DND-41 (cell line): ENCODE measurements around the gene PRKAR2A.
A peak's percentile ranks its signal among the peaks of the same experiment; 100 is the strongest.
"Not testable (repeated sequence)": the region's sequence is repeated elsewhere in the genome, so short reads cannot be mapped to it uniquely, and the experiment has no call there.

Source experiments
- ATAC-seq: fragments of 200-7000 bp; cut with Tn5 transposase; 3 replicates; pipeline ENCODE4 v1.9.1; 2021; ENCODE audit warnings: low read depth; ENCODE audit not compliant: insufficient read depth
- DNase-seq: peaks from one replicate; pipeline ENCODE4 v3.0.0-alpha.2; 2020
- H2AFZ ChIP-seq: 2 replicates; pipeline ENCODE4 v1.6.0; 2012; ENCODE audit warnings: low read depth, low read length
- H3K27ac ChIP-seq: 2 replicates; pipeline ENCODE4 v1.5.1; 2012; ENCODE audit warnings: low read length, inconsistent platforms
- H3K27me3 ChIP-seq: fragments of 200-600 bp; sonication (generic); 2 replicates; pipeline ENCODE4 v1.6.0; 2012; ENCODE audit warnings: low read length, mild to moderate bottlenecking, inconsistent platforms; ENCODE audit not compliant: insufficient read depth, poor library complexity
- H3K36me3 ChIP-seq: 2 replicates; pipeline ENCODE4 v1.5.1; 2012; ENCODE audit warnings: low read length, inconsistent platforms; ENCODE audit not compliant: insufficient read depth
- H3K4me1 ChIP-seq: 2 replicates; pipeline ENCODE4 v1.5.1; 2012; ENCODE audit warnings: mild to moderate bottlenecking, low read length; ENCODE audit not compliant: insufficient read depth
- H3K4me2 ChIP-seq: 2 replicates; pipeline ENCODE4 v1.6.0; 2012; ENCODE audit warnings: mild to moderate bottlenecking, moderate library complexity, low read length, inconsistent platforms; ENCODE audit not compliant: insufficient read depth
- H3K4me3 ChIP-seq, 2 experiments: fragments of 200-600 bp in 1 of 2; shearing (Covaris generic) in 1 of 2; 2 replicates each; pipeline ENCODE4 v1.5.1; 2012 to 2016; ENCODE audit warnings: inconsistent platforms in 2 of 2, low read length in 2 of 2, mild to moderate bottlenecking in 2 of 2, low read depth in 1 of 2, moderate library complexity in 1 of 2
- H3K79me2 ChIP-seq: 2 replicates; pipeline ENCODE4 v1.6.0; 2012; ENCODE audit warnings: low read length, inconsistent platforms; ENCODE audit not compliant: insufficient read depth
- H3K9ac ChIP-seq: 2 replicates; pipeline ENCODE4 v1.6.0; 2012; ENCODE audit warnings: low read depth, mild to moderate bottlenecking, inconsistent platforms, low read length, moderate library complexity
- H3K9me3 ChIP-seq: 2 replicates; pipeline ENCODE4 v1.5.1; 2012; ENCODE audit warnings: low read length, moderate library complexity, mild to moderate bottlenecking, inconsistent platforms; ENCODE audit not compliant: insufficient read depth, severe bottlenecking
- H4K20me1 ChIP-seq: 2 replicates; pipeline ENCODE4 v1.6.0; 2012; ENCODE audit warnings: low read length; ENCODE audit not compliant: insufficient read depth
- EZH2 ChIP-seq: IDR thresholded peaks from 3 replicates; pipeline ENCODE4 v1.6.1; 2012; ENCODE audit warnings: borderline replicate concordance, low read depth, mild to moderate bottlenecking, moderate library complexity, low read length, inconsistent platforms; ENCODE audit not compliant: severe bottlenecking
- TF ChIP-seq, protein P1 (sequence below): IDR thresholded peaks from 2 replicates; pipeline ENCODE4 v1.5.1; 2012; ENCODE audit warnings: borderline replicate concordance, low read length, moderate library complexity, mild to moderate bottlenecking; ENCODE audit not compliant: poor library complexity, severe bottlenecking; ENCODE audit errors: extremely low read depth

Gene PRKAR2A

GRCh38 chr3:48795997-48796732, 51.5 kb downstream of the PRKAR2A start:
- H3K27me3 ChIP-seq: no peaks in the 10 kb centered on the region
- no peaks in the 10 kb centered on the region for H3K36me3 ChIP-seq
- H4K20me1 ChIP-seq: no peaks in the 10 kb centered on the region
- no peak overlapping the region for H3K4me2 ChIP-seq
- no peak overlapping the region for H2AFZ ChIP-seq
- no peak for DNase-seq
- no peak overlapping the region for H3K27ac ChIP-seq
- no peak for ATAC-seq
- no peaks in the 10 kb centered on the region for H3K9me3 ChIP-seq
- no peaks in the 10 kb centered on the region for H3K4me1 ChIP-seq
- H3K9ac ChIP-seq: no peak overlapping the region
- no peak overlapping the region for H3K4me3 ChIP-seq
- no peaks in the 10 kb centered on the region for H3K79me2 ChIP-seq
- TF ChIP-seq EZH2: no peak
- TF ChIP-seq, protein P1, sequence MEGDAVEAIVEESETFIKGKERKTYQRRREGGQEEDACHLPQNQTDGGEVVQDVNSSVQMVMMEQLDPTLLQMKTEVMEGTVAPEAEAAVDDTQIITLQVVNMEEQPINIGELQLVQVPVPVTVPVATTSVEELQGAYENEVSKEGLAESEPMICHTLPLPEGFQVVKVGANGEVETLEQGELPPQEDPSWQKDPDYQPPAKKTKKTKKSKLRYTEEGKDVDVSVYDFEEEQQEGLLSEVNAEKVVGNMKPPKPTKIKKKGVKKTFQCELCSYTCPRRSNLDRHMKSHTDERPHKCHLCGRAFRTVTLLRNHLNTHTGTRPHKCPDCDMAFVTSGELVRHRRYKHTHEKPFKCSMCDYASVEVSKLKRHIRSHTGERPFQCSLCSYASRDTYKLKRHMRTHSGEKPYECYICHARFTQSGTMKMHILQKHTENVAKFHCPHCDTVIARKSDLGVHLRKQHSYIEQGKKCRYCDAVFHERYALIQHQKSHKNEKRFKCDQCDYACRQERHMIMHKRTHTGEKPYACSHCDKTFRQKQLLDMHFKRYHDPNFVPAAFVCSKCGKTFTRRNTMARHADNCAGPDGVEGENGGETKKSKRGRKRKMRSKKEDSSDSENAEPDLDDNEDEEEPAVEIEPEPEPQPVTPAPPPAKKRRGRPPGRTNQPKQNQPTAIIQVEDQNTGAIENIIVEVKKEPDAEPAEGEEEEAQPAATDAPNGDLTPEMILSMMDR: no peak

DNA sequence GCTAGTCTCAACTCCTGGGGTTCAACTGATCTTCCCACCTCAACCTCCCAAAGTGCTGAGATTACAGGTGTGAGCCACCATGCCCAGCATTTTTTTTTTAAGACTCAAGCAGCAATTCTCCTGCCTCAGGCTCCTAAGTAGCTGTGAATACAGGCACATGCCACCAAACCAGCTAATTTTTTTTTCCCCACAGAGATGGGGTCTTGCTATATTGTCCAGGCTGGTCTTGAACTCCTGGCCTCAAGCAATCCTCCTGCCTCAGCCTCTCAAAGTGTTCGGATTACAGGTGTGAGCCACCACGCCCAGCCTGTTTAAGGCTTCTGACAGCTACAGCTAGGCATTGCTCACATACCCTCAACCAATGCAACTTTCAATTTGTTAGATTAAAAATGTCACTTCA, 54.2 kb downstream of the PRKAR2A start:
- not testable (repeated sequence) for H3K4me3 ChIP-seq, H3K79me2 ChIP-seq, H3K27ac ChIP-seq, ATAC-seq, H2AFZ ChIP-seq, DNase-seq, H3K36me3 ChIP-seq, H4K20me1 ChIP-seq, H3K9ac ChIP-seq, H3K4me1 ChIP-seq, H3K9me3 ChIP-seq, H3K4me2 ChIP-seq, H3K27me3 ChIP-seq

GRCh38 chr3:48789665-48790064, 58.0 kb downstream of the PRKAR2A start:
- no peak overlapping the region for H3K9ac ChIP-seq
- H3K9me3 ChIP-seq: no peaks in the 10 kb centered on the region
- H4K20me1 ChIP-seq: no peaks in the 10 kb centered on the region
- DNase-seq (no peak), ATAC-seq (no peak)
- H3K36me3 ChIP-seq: no peaks in the 10 kb centered on the region
- H3K4me1 ChIP-seq: peaks cover 13% of the 10 kb centered on the region
- H3K4me2 ChIP-seq: no peak overlapping the region
- H3K27me3 ChIP-seq: no peaks in the 10 kb centered on the region
- TF ChIP-seq EZH2: no peak
- TF ChIP-seq, protein P1: no peak
- no peak overlapping the region for H3K27ac ChIP-seq
- no peak overlapping the region for H3K4me3 ChIP-seq
- H3K79me2 ChIP-seq: no peaks in the 10 kb centered on the region
- no peak overlapping the region for H2AFZ ChIP-seq

DNA sequence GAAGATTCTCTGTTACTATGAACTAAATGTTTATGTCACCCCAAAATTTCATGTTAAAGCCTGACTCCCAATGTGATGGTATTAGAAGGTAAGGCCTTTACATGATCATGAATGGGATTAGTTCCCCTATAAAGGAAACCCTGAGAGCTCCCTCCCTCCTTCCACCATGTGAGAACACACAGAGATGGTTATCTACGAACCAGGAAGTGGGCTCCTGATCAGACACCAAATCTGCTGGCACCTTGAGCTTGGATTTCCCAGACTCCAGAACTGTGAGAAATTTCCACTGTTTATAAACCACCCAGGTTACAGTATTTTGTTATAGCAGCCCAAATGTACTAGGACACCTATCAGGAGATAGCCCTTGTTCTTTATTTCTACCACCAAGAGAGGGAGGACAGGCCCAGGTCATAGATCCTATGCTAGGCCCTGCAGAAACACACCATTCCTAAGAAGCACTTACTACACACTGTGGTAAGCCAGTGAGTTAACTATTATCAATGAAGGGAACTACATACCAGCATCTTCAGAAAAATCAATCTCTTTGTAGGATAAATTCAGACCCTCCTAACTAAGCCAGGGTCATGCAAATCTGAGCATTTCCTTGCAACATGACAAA, 59.0 kb downstream of the PRKAR2A start:
- DNase-seq (peak; percentile 53), ATAC-seq (peak; percentile 97)
- no peaks in the 10 kb centered on the region for H3K27me3 ChIP-seq
- no peak overlapping the region for H3K9ac ChIP-seq
- H2AFZ ChIP-seq: 0 out of 2 replicates have a peak overlapping the region, but pooled peaks have one; percentile 24
- no peaks in the 10 kb centered on the region for H4K20me1 ChIP-seq
- H3K4me1 ChIP-seq: peaks cover 13% of the 10 kb centered on the region
- TF ChIP-seq, protein P1: no peak
- no peak for TF ChIP-seq EZH2
- no peak overlapping the region for H3K4me2 ChIP-seq
- no peak overlapping the region for H3K4me3 ChIP-seq
- H3K36me3 ChIP-seq: no peaks in the 10 kb centered on the region
- no peaks in the 10 kb centered on the region for H3K9me3 ChIP-seq
- H3K79me2 ChIP-seq: no peaks in the 10 kb centered on the region
- H3K27ac ChIP-seq: peak overlapping the region; percentile 61; the same call in 1 of the 2 replicates
